Natural killer cell (primary cell): ENCODE data around the gene LARGE1. TPM values are rescaled to one million over a fixed set of nuclear protein-coding genes. Genes with fewer than 3 reads are reported as not detected.

Experiments used
- ATAC-seq, 3 donors: fragments of 150-1000 bp in 2 of 3; fragments of 200-7000 bp in 1 of 3; cut with Tn5 transposase; 1 replicate in 1 of 3; 2 replicates in 2 of 3; pipeline ENCODE4 v1.10.0; 2021; ENCODE audit warnings: mild to moderate bottlenecking in 2 of 3, moderate library complexity in 2 of 3
- DNase-seq, 2 donors: peaks; one replicate each; pipeline versions ENCODE4 v3.0.0 to v3.0.0-alpha.2; 2013 to 2021; ENCODE audit warnings: mixed read lengths in 1 of 2
- H3K27ac ChIP-seq: one replicate; pipeline ENCODE4 v1.5.1; 2013; ENCODE audit warnings: mild to moderate bottlenecking, low read length
- H3K27me3 ChIP-seq: one replicate; pipeline ENCODE4 v1.6.1; 2013; ENCODE audit warnings: low read length; ENCODE audit not compliant: control insufficient read depth, insufficient read depth
- H3K36me3 ChIP-seq: one replicate; pipeline ENCODE4 v1.6.1; 2013; ENCODE audit warnings: low read length; ENCODE audit not compliant: control insufficient read depth, insufficient read depth
- H3K4me1 ChIP-seq: one replicate; pipeline ENCODE4 v1.6.1; 2013; ENCODE audit warnings: low read length; ENCODE audit not compliant: control insufficient read depth, insufficient read depth
- H3K4me3 ChIP-seq: one replicate; pipeline ENCODE4 v1.5.1; 2013; ENCODE audit warnings: low read length
- H3K9me3 ChIP-seq: one replicate; pipeline ENCODE4 v1.6.1; 2013; ENCODE audit warnings: low read length; ENCODE audit not compliant: control insufficient read depth, insufficient read depth
- H3K27ac Mint-ChIP-seq, 2 donors: one replicate each; pipeline ENCODE4 v1.8.0; 2022; ENCODE audit warnings: mild to moderate bottlenecking in 2 of 2, mixed read lengths in 2 of 2, moderate library complexity in 1 of 2
- H3K27me3 Mint-ChIP-seq, 2 donors: one replicate each; pipeline ENCODE4 v1.8.0; 2022; ENCODE audit warnings: low read depth in 2 of 2, mixed read lengths in 2 of 2
- H3K36me3 Mint-ChIP-seq: one replicate; pipeline ENCODE4 v1.8.0; 2022; ENCODE audit warnings: mixed read lengths
- H3K4me1 Mint-ChIP-seq, 2 donors: one replicate each; pipeline ENCODE4 v1.8.0; 2022; ENCODE audit warnings: mixed read lengths in 2 of 2
- H3K4me3 Mint-ChIP-seq: one replicate; pipeline ENCODE4 v1.8.0; 2022; ENCODE audit warnings: mild to moderate bottlenecking, moderate library complexity, mixed read lengths
- H3K9me3 Mint-ChIP-seq, 2 donors: one replicate each; pipeline ENCODE4 v1.8.0; 2022; ENCODE audit warnings: mixed read lengths in 2 of 2
- CTCF ChIP-seq: fragments of 200-600 bp; IDR thresholded peaks from one replicate; pipeline ENCODE4 v1.8.0; 2022; ENCODE audit warnings: antibody characterized with exemption
- WGBS: methylation state at CpG from one replicate; pipeline ENCODE4 v1.1.7; 2013; ENCODE audit warnings: missing lambda C conversion rate; ENCODE audit not compliant: insufficient coverage; 5-methylcytosine and 5-hydroxymethylcytosine counted together
- intact Hi-C: fragments of 100-400 bp; cut with micrococcal nuclease; formaldehyde crosslinking; loops from one replicate; pipeline ENCODE4 v1.14.2; 2022
- total RNA-seq, 4 donors: library from RNA; stranded (reverse); fragments of 120-200 nt in 1 of 4; gene quantifications; one replicate each; pipeline versions ENCODE4 v1.2.3 to v1.2.4, GENCODE V29; 2013 to 2022

The LARGE1 gene
- total RNA-seq, 3 donors from 2014 or later (not counting 1 experiment from before 2014, with no cell fraction given) = 2.6 to 11.6 (median 4.1) TPM

- 100% methylated on average over 3 of the region's 6 CpGs for WGBS
- H3K27ac Mint-ChIP-seq = no peak overlapping the region
- TF ChIP-seq CTCF = no peak
- Histone ChIP-seq H3K36me3 (no peaks in the 10 kb centered on the region), H3K27ac (no peak overlapping the region), H3K4me3 (no peak overlapping the region), H3K27me3 (no peaks in the 10 kb centered on the region), H3K9me3 (no peaks in the 10 kb centered on the region), H3K4me1 (no peaks in the 10 kb centered on the region)
- H3K4me1 Mint-ChIP-seq = no peaks in the 10 kb centered on the region
- no peak for ATAC-seq
- intact Hi-C loops = no loop called here
- H3K36me3 Mint-ChIP-seq = no peaks in the 10 kb centered on the region
- no peak overlapping the region for H3K4me3 Mint-ChIP-seq
- peaks cover 0 to 6% of the 10 kb centered on the region in 2 donors for H3K27me3 Mint-ChIP-seq
- no peaks in the 10 kb centered on the region for H3K9me3 Mint-ChIP-seq
- no peak for DNase-seq
Observed at GRCh38 chr22:33838644-33839043, 81.6 kb downstream of the LARGE1 start.

GRCh38 chr22:33837826-33838225 lies 82.5 kb downstream of the LARGE1 start:
- no peak overlapping the region for H3K4me3 ChIP-seq
- intact Hi-C loops = no loop called here
- no peaks in the 10 kb centered on the region for H3K36me3 ChIP-seq
- peaks cover 0 to 6% of the 10 kb centered on the region in 2 donors for H3K27me3 Mint-ChIP-seq
- 20% methylated on average over 4 of the region's 4 CpGs for WGBS
- H3K9me3 ChIP-seq = no peaks in the 10 kb centered on the region
- no peak for TF ChIP-seq CTCF
- no peak overlapping the region for H3K27ac Mint-ChIP-seq
- H3K27ac ChIP-seq = no peak overlapping the region
- DNase-seq = no peak
- H3K4me3 Mint-ChIP-seq = no peak overlapping the region
- H3K9me3 Mint-ChIP-seq = no peaks in the 10 kb centered on the region
- no peak for ATAC-seq
- H3K27me3 ChIP-seq = no peaks in the 10 kb centered on the region
- H3K4me1 Mint-ChIP-seq = no peaks in the 10 kb centered on the region
- no peaks in the 10 kb centered on the region for H3K36me3 Mint-ChIP-seq
- H3K4me1 ChIP-seq = no peaks in the 10 kb centered on the region

DNA sequence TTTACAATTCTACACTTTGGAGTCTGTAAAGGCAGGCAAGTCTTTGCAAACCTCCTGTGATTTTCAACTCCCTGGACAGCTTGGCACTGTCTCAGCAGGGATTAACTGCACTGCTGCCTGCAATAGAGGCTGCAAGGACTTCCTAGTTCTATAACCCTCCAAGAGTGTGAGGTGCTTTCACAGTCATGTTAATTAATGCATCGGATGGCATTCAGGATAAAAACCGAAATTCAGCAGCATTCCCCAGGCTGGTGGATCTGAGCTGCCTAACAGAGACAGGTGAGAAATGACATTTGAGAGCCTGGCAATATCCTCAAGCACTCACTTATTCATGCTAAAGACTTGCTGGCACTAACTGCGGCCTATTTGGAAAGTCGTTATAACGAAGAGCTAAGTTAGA lies 85.0 kb downstream of the LARGE1 start:
- Histone ChIP-seq H3K9me3 (no peaks in the 10 kb centered on the region), H3K36me3 (no peaks in the 10 kb centered on the region), H3K27me3 (no peaks in the 10 kb centered on the region), H3K4me3 (no peak overlapping the region), H3K27ac (no peak overlapping the region), H3K4me1 (no peaks in the 10 kb centered on the region)
- no peaks in the 10 kb centered on the region for H3K4me1 Mint-ChIP-seq
- H3K9me3 Mint-ChIP-seq = no peaks in the 10 kb centered on the region
- H3K4me3 Mint-ChIP-seq = no peak overlapping the region
- no peaks in the 10 kb centered on the region for H3K36me3 Mint-ChIP-seq
- TF ChIP-seq CTCF = no peak
- 78% methylated on average over 5 of the region's 5 CpGs for WGBS
- ATAC-seq = no peak
- intact Hi-C loops = no loop called here
- H3K27me3 Mint-ChIP-seq = peaks cover 0 to 6% of the 10 kb centered on the region in 2 donors
- no peak overlapping the region for H3K27ac Mint-ChIP-seq
- DNase-seq = no peak

DNA sequence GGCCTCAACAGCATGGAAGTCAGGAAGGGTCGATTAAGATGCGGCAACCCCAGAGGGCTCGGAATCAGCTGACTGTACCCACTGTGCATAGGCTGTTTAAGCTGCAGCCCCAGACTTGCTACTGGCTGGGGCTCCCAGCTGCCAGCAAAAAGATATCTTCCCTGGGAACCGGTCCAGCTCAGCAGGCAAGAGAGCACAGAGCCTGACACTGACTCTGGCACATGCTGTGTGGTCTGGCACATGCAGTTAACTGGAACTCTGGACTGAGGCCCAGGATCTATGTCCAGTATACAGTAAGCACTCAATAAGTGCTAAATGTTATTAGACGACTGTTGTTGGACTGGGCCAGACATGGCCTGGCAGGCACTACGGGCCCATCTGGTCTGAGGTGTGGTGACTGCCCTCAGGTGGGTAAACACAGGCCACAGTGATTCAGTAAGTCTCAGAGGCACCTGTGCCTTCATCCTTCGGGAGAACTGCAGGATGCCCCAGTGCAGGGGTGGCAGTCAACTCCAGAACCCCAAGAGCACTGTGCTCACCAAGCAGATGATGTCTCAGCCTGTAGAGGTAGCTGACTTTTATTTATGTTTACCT lies 87.6 kb downstream of the LARGE1 start:
- Mint-ChIP-seq H3K4me3 (no peak overlapping the region), H3K36me3 (no peaks in the 10 kb centered on the region), H3K27ac (no peak overlapping the region), H3K27me3 (no peaks in the 10 kb centered on the region), H3K4me1 (no peaks in the 10 kb centered on the region), H3K9me3 (no peaks in the 10 kb centered on the region)
- intact Hi-C loops = no loop called here
- DNase-seq (no peak), ATAC-seq (no peak)
- Histone ChIP-seq H3K9me3 (no peaks in the 10 kb centered on the region), H3K27me3 (no peaks in the 10 kb centered on the region), H3K4me1 (no peaks in the 10 kb centered on the region), H3K36me3 (no peaks in the 10 kb centered on the region), H3K4me3 (no peak overlapping the region), H3K27ac (no peak overlapping the region)
- no peak for TF ChIP-seq CTCF
- 65% methylated on average over 7 of the region's 7 CpGs for WGBS
